Pancreas (tissue), 10 donors: ENCODE data around the gene TSPAN11. TPM values are rescaled to one million over a fixed set of nuclear protein-coding genes. Genes with fewer than 3 reads are reported as not detected.
"Not testable (repeated sequence)": the region's sequence is repeated elsewhere in the genome, so short reads cannot be mapped to it uniquely, and the experiment has no call there.

Experiments
- ATAC-seq, 4 donors: fragments of 200-7000 bp; cut with Tn5 transposase; one replicate each; pipeline versions ENCODE4 v1.8.0 to v1.9.1; 2020; ENCODE audit warnings: mild to moderate bottlenecking in 4 of 4, moderate library complexity in 4 of 4
- DNase-seq, 6 donors: peaks; one replicate each; pipeline ENCODE4 v3.0.0-alpha.2; 2020
- FAIRE-seq: peaks from 2 replicates; lab custom pipeline; 2012; peaks lifted over from hg19 to GRCh38; lab: Jason Lieb, UNC
- H3K27ac ChIP-seq, 4 donors: fragments of 200-600 bp; sonication (generic); 1 replicate in 3 of 4; 2 replicates in 1 of 4; pipeline versions ENCODE4 v1.5.0 to v1.8.0; 2020
- H3K27me3 ChIP-seq, 4 donors: fragments of 200-600 bp; one replicate each; pipeline ENCODE4 v1.8.0; 2021
- H3K36me3 ChIP-seq, 3 donors: fragments of 200-600 bp; sonication (generic) in 1 of 3; one replicate each; pipeline versions ENCODE4 v1.5.0 to v1.8.0; 2020 to 2021
- H3K4me1 ChIP-seq, 3 donors: fragments of 200-600 bp; one replicate each; pipeline ENCODE4 v1.8.0; 2021
- H3K4me3 ChIP-seq, 4 donors: fragments of 200-600 bp; sonication (generic) in 2 of 4; one replicate each; pipeline versions ENCODE4 v1.5.0 to v1.8.0; 2020 to 2021
- H3K9me3 ChIP-seq, 4 donors: fragments of 200-600 bp; one replicate each; pipeline ENCODE4 v1.8.0; 2021
- CTCF ChIP-seq, 4 donors: fragments of 200-600 bp; sonication (generic) in 3 of 4; IDR thresholded peaks; one replicate each; pipeline versions ENCODE4 v1.5.0 to v1.8.0; 2021; ENCODE audit warnings: antibody characterized with exemption in 4 of 4
- WGBS, 2 donors: extraction: QIAGEN DNeasy Blood & Tissue Kit; methylation state at CpG; one replicate each; pipeline ENCODE4 v1.1.7; 2013; 5-methylcytosine and 5-hydroxymethylcytosine counted together
- intact Hi-C, 3 donors: fragments of 100-400 bp; cut with DNase I; formaldehyde crosslinking; loops; one replicate each; pipeline versions ENCODE4 v1.11.1 to v1.14.2; 2022
- polyA plus RNA-seq, 2 donors: library from polyadenylated mRNA; stranded (reverse); fragments of 200-250 nt; gene quantifications; one replicate each; pipeline ENCODE4 v1.2.3, GENCODE V29; 2013
- total RNA-seq, 6 donors: library from RNA; stranded (reverse); fragmentation: NEBNext Ultra II Directional in 4 of 6; extraction: Animal tissue kit (Norgen Biotek cat#: 25700) in 4 of 6; gene quantifications; one replicate each; pipeline versions ENCODE4 v1.2.1 to v1.2.4, GENCODE V29; 2021 to 2023
- donor health status: healthy with polysubstance abuse.
- donor health status: DM: no; HTN: no; CAD: no; lungs with moderate emphysema.
- donor health status: DM: no; HTN: no; CAD: no.
- donor health status: control.
- donor health status: control.
- donor health status: Bipolar disorder and iron deficiency.
- donor health status: DM: yes; HTN: yes; CAD: no.
- donor health status: DM: no; HTN: no; CAD: no.
- donor health status: DM: no; HTN: no; CAD: no.
- donor health status: DM: yes; HTN: yes; CAD: no.

TSPAN11 gene
- total and polyA plus RNA-seq, 8 donors, result 0.13 to 2.2 (median 0.44) TPM

- no peak for DNase-seq
- Histone ChIP-seq H3K4me3 (no peak overlapping the region), H3K9me3 (no peaks in the 10 kb centered on the region), H3K4me1 (no peaks in the 10 kb centered on the region), H3K27ac (no peak overlapping the region), H3K36me3 (no peaks in the 10 kb centered on the region), H3K27me3 (no peaks in the 10 kb centered on the region)
- intact Hi-C loops, result no loop called here
- WGBS, 2 donors, result 74 to 75% methylated on average over 19 of the region's 19 CpGs
- ATAC-seq, result no peak
- TF ChIP-seq CTCF (IDR thresholded peaks at IDR 0.05), result no peak
- no peak for FAIRE-seq
Measured at GRCh38 chr12:31008961-31009840, 82.7 kb downstream of the TSPAN11 start.

GRCh38 chr12:31009976-31010375 is 83.4 kb downstream of the TSPAN11 start:
- FAIRE-seq (no peak), DNase-seq (no peak), ATAC-seq (no peak)
- Histone ChIP-seq H3K4me3 (no peak overlapping the region), H3K27me3 (no peaks in the 10 kb centered on the region), H3K27ac (no peak overlapping the region), H3K4me1 (no peaks in the 10 kb centered on the region), H3K9me3 (no peaks in the 10 kb centered on the region), H3K36me3 (no peaks in the 10 kb centered on the region)
- no peak for TF ChIP-seq CTCF (IDR thresholded peaks at IDR 0.05)
- 77 to 83% methylated on average over 4 of the region's 4 CpGs for WGBS, 2 donors
- intact Hi-C loops, result no loop called here

- DNase-seq, result no peak
- ATAC-seq, result no peak
- no peak for TF ChIP-seq CTCF (IDR thresholded peaks at IDR 0.05)
- H3K4me1 ChIP-seq, result no peaks in the 10 kb centered on the region
- FAIRE-seq, result no peak
- H3K27ac ChIP-seq, result no peak overlapping the region
- no peaks in the 10 kb centered on the region for H3K36me3 ChIP-seq
- no peaks in the 10 kb centered on the region for H3K27me3 ChIP-seq
- intact Hi-C loops, result no loop called here
- H3K4me3 ChIP-seq, result no peak overlapping the region
- WGBS, 2 donors, result 78 to 93% methylated on average over 5 of the region's 5 CpGs
- no peaks in the 10 kb centered on the region for H3K9me3 ChIP-seq
Measured at GRCh38 chr12:31011336-31011735, 84.8 kb downstream of the TSPAN11 start.

- Histone ChIP-seq H3K9me3 (no peaks in the 10 kb centered on the region), H3K27ac (no peak overlapping the region), H3K4me3 (no peak overlapping the region), H3K36me3 (no peaks in the 10 kb centered on the region), H3K4me1 (no peaks in the 10 kb centered on the region), H3K27me3 (no peaks in the 10 kb centered on the region)
- FAIRE-seq (no peak), DNase-seq (no peak), ATAC-seq (peak in 1 of 4 donors; percentile 39)
- TF ChIP-seq CTCF (IDR thresholded peaks at IDR 0.05), result no peak
- intact Hi-C loops, result no loop called here
- 77 to 81% methylated on average over 11 of the region's 11 CpGs for WGBS, 2 donors
Measured at GRCh38 chr12:31011746-31012566, 85.4 kb downstream of the TSPAN11 start.

GRCh38 chr12:31012567-31012891 is 86.0 kb downstream of the TSPAN11 start:
- H3K4me1 ChIP-seq, intact Hi-C loops, FAIRE-seq, H3K27ac ChIP-seq, H3K9me3 ChIP-seq, DNase-seq, H3K36me3 ChIP-seq, H3K27me3 ChIP-seq, ATAC-seq, H3K4me3 ChIP-seq: not testable (repeated sequence)
- WGBS, 2 donors, result 76 to 82% methylated on average over 7 of the region's 7 CpGs
